HepG2 (cell line): ENCODE results near the gene THRAP3. TPM values are rescaled to one million over a fixed set of nuclear protein-coding genes. Genes with fewer than 3 reads are reported as not detected.
A peak's percentile ranks its signal among the peaks of the same experiment; 100 is the strongest.

Experiments
- HMG20A ChIP-seq: IDR thresholded peaks from 2 replicates; pipeline ENCODE4 v1.6.1; 2016; ENCODE audit warnings: borderline replicate concordance
- HOXD1 ChIP-seq: sonication (generic); formaldehyde crosslinking; IDR thresholded peaks from 2 replicates; pipeline ENCODE4 v1.5.0; 2020; ENCODE audit warnings: missing genetic modification reagents
- KDM3A ChIP-seq: IDR thresholded peaks from 2 replicates; pipeline ENCODE4 v1.6.1; 2018; ENCODE audit warnings: low read depth, missing compliant biosample characterization
- NCOA5 ChIP-seq: sonication (generic); formaldehyde crosslinking; IDR thresholded peaks from 2 replicates; pipeline ENCODE4 v1.4.0; 2020; ENCODE audit warnings: missing genetic modification reagents
- POLR2AphosphoS2 ChIP-seq: IDR thresholded peaks from 2 replicates; pipeline ENCODE4 v1.6.1; 2011; ENCODE audit warnings: low read depth, low read length, improper control_type of control experiment
- SMAD3 ChIP-seq: sonication (generic); formaldehyde crosslinking; IDR thresholded peaks from 2 replicates; pipeline ENCODE4 v1.4.0; 2020; ENCODE audit warnings: missing genetic modification reagents
- SPEN ChIP-seq: sonication (generic); formaldehyde crosslinking; IDR thresholded peaks from 2 replicates; pipeline ENCODE4 v1.5.1; 2020; ENCODE audit warnings: low read depth, mild to moderate bottlenecking, missing genetic modification reagents
- SSRP1 ChIP-seq: IDR thresholded peaks from 2 replicates; pipeline ENCODE4 v1.6.1; 2016; ENCODE audit warnings: control low read depth
- TBX2 ChIP-seq: sonication (generic); formaldehyde crosslinking; IDR thresholded peaks from 2 replicates; pipeline ENCODE4 v1.5.0; 2020; ENCODE audit warnings: missing genetic modification reagents, mild to moderate bottlenecking, borderline replicate concordance
- YEATS4 ChIP-seq: sonication (generic); formaldehyde crosslinking; IDR thresholded peaks from 2 replicates; pipeline ENCODE4 v1.4.0; 2020; ENCODE audit warnings: missing genetic modification reagents, borderline replicate concordance
- ZBTB4 ChIP-seq: sonication (generic); formaldehyde crosslinking; IDR thresholded peaks from 2 replicates; pipeline ENCODE4 v1.4.0; 2020; ENCODE audit warnings: missing genetic modification reagents, mild to moderate bottlenecking, borderline replicate concordance
- ZNF335 ChIP-seq: sonication (generic); formaldehyde crosslinking; IDR thresholded peaks from 2 replicates; pipeline ENCODE4 v1.4.0; 2020; ENCODE audit warnings: missing genetic modification reagents
- ZNF549 ChIP-seq: sonication (generic); formaldehyde crosslinking; IDR thresholded peaks from 2 replicates; pipeline ENCODE4 v1.5.0; 2020; ENCODE audit warnings: missing genetic modification reagents
- ZNF615 ChIP-seq: sonication (generic); formaldehyde crosslinking; IDR thresholded peaks from 2 replicates; pipeline ENCODE4 v1.5.0; 2020; ENCODE audit warnings: mild to moderate bottlenecking, missing genetic modification reagents, borderline replicate concordance
- ZNF788 ChIP-seq: sonication (generic); formaldehyde crosslinking; IDR thresholded peaks from 2 replicates; pipeline ENCODE4 v1.5.0; 2020; ENCODE audit warnings: mild to moderate bottlenecking, missing genetic modification reagents, borderline replicate concordance
- polyA plus RNA-seq, 8 experiments: library from polyadenylated mRNA; depleted of rRNA in 3 of 8; stranded (reverse) in 7 of 8; unstranded in 1 of 8; fragments of >200 nt; fragmentation: Illumina TruSeq in 4 of 8; extraction: Trizol in 4 of 8; gene quantifications; 2 replicates each; pipeline versions ENCODE4 v1.2.1 to v1.2.3, GENCODE V29; 2011 to 2016; ENCODE audit warnings: low read depth in 4 of 8, missing spikeins in 1 of 8, mixed read lengths in 1 of 8; ENCODE audit not compliant: insufficient read depth in 1 of 8
- total RNA-seq, 5 experiments: library from RNA; depleted of rRNA; stranded (reverse); fragments of >200 nt; fragmentation: Illumina TruSeq; extraction: Trizol; gene quantifications; 2 replicates each; pipeline ENCODE4 v1.2.3, GENCODE V29; 2016; ENCODE audit warnings: low read depth in 1 of 5
- TF ChIP-seq, protein P1 (sequence below): sonication (generic); formaldehyde crosslinking; IDR thresholded peaks from 2 replicates; pipeline ENCODE4 v1.4.0; 2020; ENCODE audit warnings: missing genetic modification reagents
- TF ChIP-seq, protein P2 (sequence below): sonication (generic); formaldehyde crosslinking; IDR thresholded peaks from 2 replicates; pipeline ENCODE4 v1.5.1; 2020; ENCODE audit warnings: missing genetic modification reagents, mild to moderate bottlenecking, borderline replicate concordance
- TF ChIP-seq, protein P3 (sequence below): sonication (generic); formaldehyde crosslinking; conservative IDR thresholded peaks from 2 replicates; pipeline ENCODE4 v1.8.1; 2023; ENCODE audit warnings: missing genetic modification reagents
- TF ChIP-seq, protein P4 (sequence below), 2 experiments: fragments of 450-650 bp in 1 of 2; sonication (generic) in 1 of 2; formaldehyde crosslinking; IDR thresholded peaks; 2 replicates each; pipeline versions ENCODE4 v1.5.0 to v1.8.0; 2020 to 2022; ENCODE audit warnings: mild to moderate bottlenecking in 1 of 2, missing genetic modification reagents in 1 of 2

Gene THRAP3
- total and polyA plus RNA-seq, 2 of the 13 experiments (the other 11 are each of a cell fraction or from before 2014, with no cell fraction given): 45.0 to 92.6 TPM

DNA sequence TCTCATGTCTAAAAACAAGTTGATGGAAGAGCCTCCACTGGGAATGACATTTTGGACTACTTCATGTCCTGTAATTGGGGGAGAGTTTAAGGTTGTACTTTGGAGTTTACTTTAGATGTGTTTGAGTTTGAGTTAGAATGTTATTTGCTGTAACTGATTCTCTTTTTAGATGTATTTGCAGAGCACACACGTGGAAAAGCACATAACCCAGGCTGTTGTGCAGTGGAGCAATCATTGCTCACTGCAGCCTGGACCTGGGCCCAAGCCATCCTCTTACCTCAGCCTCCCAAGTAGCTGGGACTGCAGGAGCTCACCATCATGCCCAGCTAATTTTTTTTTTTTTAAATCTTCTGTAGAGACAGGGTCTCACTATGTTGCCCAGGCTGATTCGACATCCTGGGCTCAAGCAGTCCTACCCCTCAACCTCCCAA is 45.2 kb downstream of the THRAP3 start (continued):
- peak; percentile 29; the same call in 1 of the 2 replicates for TF ChIP-seq SPEN (CRISPR knock-in tag)
- TF ChIP-seq POLR2AphosphoS2: no peak
- TF ChIP-seq HOXD1: peak; percentile 50; the same call in 1 of the 2 replicates
- no peak for TF ChIP-seq ZNF549 (CRISPR knock-in tag)
- TF ChIP-seq ZNF788 (CRISPR knock-in tag): peak; percentile 61; the same call in 1 of the 2 replicates
- TF ChIP-seq TBX2 (CRISPR knock-in tag): peak; percentile 73
- TF ChIP-seq SMAD3 (CRISPR knock-in tag): peak; percentile 65; the same call in 1 of the 2 replicates
- TF ChIP-seq ZNF335 (CRISPR knock-in tag): 0 out of 2 replicates have a peak, but pooled peaks have one; percentile 29
- TF ChIP-seq KDM3A (CRISPR knock-in tag): peak; percentile 68; the same call in 1 of the 2 replicates
- no peak for TF ChIP-seq ZBTB4
- TF ChIP-seq HMG20A (CRISPR knock-in tag): peak; percentile 87
- no peak for TF ChIP-seq ZNF615 (CRISPR knock-in tag)
- TF ChIP-seq YEATS4: peak; percentile 78; the same call in 1 of the 2 replicates
- TF ChIP-seq SSRP1 (CRISPR knock-in tag): peak; percentile 65; the same call in 1 of the 2 replicates
- TF ChIP-seq, protein P1, sequence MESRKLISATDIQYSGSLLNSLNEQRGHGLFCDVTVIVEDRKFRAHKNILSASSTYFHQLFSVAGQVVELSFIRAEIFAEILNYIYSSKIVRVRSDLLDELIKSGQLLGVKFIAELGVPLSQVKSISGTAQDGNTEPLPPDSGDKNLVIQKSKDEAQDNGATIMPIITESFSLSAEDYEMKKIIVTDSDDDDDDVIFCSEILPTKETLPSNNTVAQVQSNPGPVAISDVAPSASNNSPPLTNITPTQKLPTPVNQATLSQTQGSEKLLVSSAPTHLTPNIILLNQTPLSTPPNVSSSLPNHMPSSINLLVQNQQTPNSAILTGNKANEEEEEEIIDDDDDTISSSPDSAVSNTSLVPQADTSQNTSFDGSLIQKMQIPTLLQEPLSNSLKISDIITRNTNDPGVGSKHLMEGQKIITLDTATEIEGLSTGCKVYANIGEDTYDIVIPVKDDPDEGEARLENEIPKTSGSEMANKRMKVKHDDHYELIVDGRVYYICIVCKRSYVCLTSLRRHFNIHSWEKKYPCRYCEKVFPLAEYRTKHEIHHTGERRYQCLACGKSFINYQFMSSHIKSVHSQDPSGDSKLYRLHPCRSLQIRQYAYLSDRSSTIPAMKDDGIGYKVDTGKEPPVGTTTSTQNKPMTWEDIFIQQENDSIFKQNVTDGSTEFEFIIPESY: peak; percentile 28; the same call in 1 of the 2 replicates
- TF ChIP-seq, protein P2, sequence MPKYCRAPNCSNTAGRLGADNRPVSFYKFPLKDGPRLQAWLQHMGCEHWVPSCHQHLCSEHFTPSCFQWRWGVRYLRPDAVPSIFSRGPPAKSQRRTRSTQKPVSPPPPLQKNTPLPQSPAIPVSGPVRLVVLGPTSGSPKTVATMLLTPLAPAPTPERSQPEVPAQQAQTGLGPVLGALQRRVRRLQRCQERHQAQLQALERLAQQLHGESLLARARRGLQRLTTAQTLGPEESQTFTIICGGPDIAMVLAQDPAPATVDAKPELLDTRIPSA: no peak
- TF ChIP-seq, protein P3, sequence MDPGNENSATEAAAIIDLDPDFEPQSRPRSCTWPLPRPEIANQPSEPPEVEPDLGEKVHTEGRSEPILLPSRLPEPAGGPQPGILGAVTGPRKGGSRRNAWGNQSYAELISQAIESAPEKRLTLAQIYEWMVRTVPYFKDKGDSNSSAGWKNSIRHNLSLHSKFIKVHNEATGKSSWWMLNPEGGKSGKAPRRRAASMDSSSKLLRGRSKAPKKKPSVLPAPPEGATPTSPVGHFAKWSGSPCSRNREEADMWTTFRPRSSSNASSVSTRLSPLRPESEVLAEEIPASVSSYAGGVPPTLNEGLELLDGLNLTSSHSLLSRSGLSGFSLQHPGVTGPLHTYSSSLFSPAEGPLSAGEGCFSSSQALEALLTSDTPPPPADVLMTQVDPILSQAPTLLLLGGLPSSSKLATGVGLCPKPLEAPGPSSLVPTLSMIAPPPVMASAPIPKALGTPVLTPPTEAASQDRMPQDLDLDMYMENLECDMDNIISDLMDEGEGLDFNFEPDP (CRISPR knock-in tag): no peak
- TF ChIP-seq NCOA5 (CRISPR knock-in tag): no peak
- TF ChIP-seq, protein P4, sequence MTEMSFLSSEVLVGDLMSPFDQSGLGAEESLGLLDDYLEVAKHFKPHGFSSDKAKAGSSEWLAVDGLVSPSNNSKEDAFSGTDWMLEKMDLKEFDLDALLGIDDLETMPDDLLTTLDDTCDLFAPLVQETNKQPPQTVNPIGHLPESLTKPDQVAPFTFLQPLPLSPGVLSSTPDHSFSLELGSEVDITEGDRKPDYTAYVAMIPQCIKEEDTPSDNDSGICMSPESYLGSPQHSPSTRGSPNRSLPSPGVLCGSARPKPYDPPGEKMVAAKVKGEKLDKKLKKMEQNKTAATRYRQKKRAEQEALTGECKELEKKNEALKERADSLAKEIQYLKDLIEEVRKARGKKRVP (CRISPR knock-in tag; IDR thresholded peaks at IDR 0.05): peak in 1 of 2 experiments; percentile 69; a peak in 2 of 4 replicates
